Adrenal gland (tissue), 12 donors: ENCODE results near the gene NR1D1. TPM values are rescaled to one million over a fixed set of nuclear protein-coding genes. Genes with fewer than 3 reads are reported as not detected.

ENCODE experiments used
- DNase-seq, 7 donors: peaks; one replicate each; pipeline ENCODE4 v3.0.0-alpha.2; 2019 to 2020
- H3K27ac ChIP-seq, 5 donors: fragments of 200-600 bp; sonication (generic) in 4 of 5; 1 replicate in 3 of 5; 2 replicates in 2 of 5; pipeline versions ENCODE4 v1.5.1 to v1.8.0; 2016 to 2020; ENCODE audit warnings: mild to moderate bottlenecking in 1 of 5
- H3K27me3 ChIP-seq: fragments of 200-600 bp; 2 replicates; pipeline ENCODE4 v1.8.0; 2021
- H3K36me3 ChIP-seq, 2 donors: fragments of 200-600 bp; replicated peaks in 1 of 2; 1 replicate in 1 of 2; 2 replicates in 1 of 2; pipeline versions ENCODE4 v1.5.1 to v1.8.0; 2018 to 2022
- H3K4me1 ChIP-seq, 2 donors: fragments of 200-600 bp; replicated peaks in 1 of 2; 1 replicate in 1 of 2; 2 replicates in 1 of 2; pipeline versions ENCODE4 v1.5.1 to v1.8.0; 2018 to 2021
- H3K4me3 ChIP-seq, 4 donors: fragments of 200-600 bp; sonication (generic) in 3 of 4; one replicate each; pipeline ENCODE4 v1.5.1; 2016 to 2018
- H3K9me3 ChIP-seq, 3 donors: fragments of 200-600 bp; sonication (generic) in 1 of 3; replicated peaks in 1 of 3; 1 replicate in 2 of 3; 2 replicates in 1 of 3; pipeline versions ENCODE4 v1.5.1 to v1.8.0; 2016 to 2021
- POLR2A ChIP-seq, 2 donors: fragments of 450-650 bp; IDR thresholded peaks; one replicate each; pipeline ENCODE4 v1.6.1; 2017; ENCODE audit warnings: antibody characterized with exemption in 2 of 2, mild to moderate bottlenecking in 2 of 2, moderate library complexity in 1 of 2
- WGBS, 4 donors: extraction: QIAGEN DNeasy Blood & Tissue Kit in 2 of 4; methylation state at CpG; one replicate each; pipeline versions ENCODE4 v1.1.5 to v1.1.7; 2013 to 2017; 5-methylcytosine and 5-hydroxymethylcytosine counted together
- intact Hi-C, 2 donors: fragments of 100-400 bp; cut with DNase I; formaldehyde crosslinking; loops; one replicate each; pipeline versions ENCODE4 v1.14.1 to v1.15.0; 2022 to 2023
- polyA plus RNA-seq, 3 donors: library from polyadenylated mRNA; stranded (reverse); fragments of 200-250 nt in 2 of 3; fragments of 350-450 nt in 1 of 3; fragmentation: Illumina TruSeq in 1 of 3; extraction: RNeasy Lipid Tissue Mini Kit (QIAGEN cat#74804) in 1 of 3; gene quantifications; one replicate each; pipeline ENCODE4 v1.2.3, GENCODE V29; 2013 to 2014
- total RNA-seq, 9 donors: library from RNA; depleted of rRNA in 4 of 9; stranded (reverse); fragments of >200 nt in 4 of 9; fragments of 120-200 nt in 1 of 9; fragmentation: NEBNext Ultra II Directional in 1 of 9; extraction: Animal tissue kit (Norgen Biotek cat#: 25700) in 1 of 9; gene quantifications; one replicate each; pipeline versions ENCODE4 v1.1.0 to v1.2.4, GENCODE V29; 2013 to 2023
- TF ChIP-seq, protein P1 (sequence below), 6 experiments: fragments of 450-650 bp in 4 of 6; fragments of 200-600 bp in 2 of 6; sonication (generic) in 1 of 6; IDR thresholded peaks; 1 replicate in 5 of 6; 2 replicates in 1 of 6; pipeline versions ENCODE4 v1.5.1 to v1.8.0; 2016 to 2021; ENCODE audit warnings: antibody characterized with exemption in 6 of 6, mild to moderate bottlenecking in 2 of 6, moderate library complexity in 1 of 6
- donor health status: healthy with polysubstance abuse.
- donor health status: Bipolar disorder and iron deficiency.
- donor health status: DM: yes; HTN: yes; CAD: no.
- donor health status: DM: no; HTN: no; CAD: no.
- donor health status: DM: no; HTN: no; CAD: no.
- donor health status: DM: yes; HTN: yes; CAD: no.

The NR1D1 gene
- total and polyA plus RNA-seq, 12 donors, result 3.4 to 69.1 (median 35.5) TPM

DNA sequence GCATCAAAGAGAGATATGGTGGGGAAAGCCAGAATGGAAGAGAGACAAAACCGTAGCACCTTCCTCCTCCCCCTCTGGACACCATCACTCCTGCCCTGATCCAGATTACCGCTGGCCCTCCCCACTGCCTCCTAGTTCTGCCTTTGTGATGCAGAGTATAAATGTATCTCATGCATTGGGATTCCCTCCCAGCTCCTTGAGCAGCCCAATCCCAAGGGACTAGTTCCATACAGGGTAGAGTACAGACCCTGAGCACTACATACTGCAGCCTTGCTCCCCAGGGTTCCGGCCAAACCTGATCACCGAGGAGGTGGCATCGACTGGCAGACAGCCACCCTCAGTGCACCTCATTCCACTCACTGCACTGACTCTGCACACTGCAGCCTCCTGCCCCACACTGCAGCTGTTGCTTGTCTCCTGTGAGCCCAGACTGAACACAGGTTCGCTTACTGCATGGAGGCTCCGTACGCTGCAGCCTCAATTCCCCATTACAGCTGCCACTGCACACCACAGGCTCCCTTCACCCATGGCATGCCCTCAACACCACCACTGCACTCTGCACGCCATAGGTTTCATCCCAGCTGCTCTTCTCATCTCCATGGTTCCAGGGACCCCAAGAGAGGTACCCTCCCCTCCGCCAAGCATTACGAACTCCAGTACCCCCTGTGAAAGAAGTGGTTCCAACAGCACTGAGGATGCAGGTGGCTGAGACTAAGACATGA lies 39.3 kb downstream of the NR1D1 start:
- Histone ChIP-seq H3K4me1 (peaks cover 21 to 26% of the 10 kb centered on the region in 2 donors), H3K9me3 (no peaks in the 10 kb centered on the region), H3K27ac (no peak overlapping the region), H3K36me3 (no peaks in the 10 kb centered on the region), H3K27me3 (no peaks in the 10 kb centered on the region), H3K4me3 (no peak overlapping the region)
- no peak for TF ChIP-seq POLR2A (IDR thresholded peaks at IDR 0.05)
- TF ChIP-seq, protein P1, sequence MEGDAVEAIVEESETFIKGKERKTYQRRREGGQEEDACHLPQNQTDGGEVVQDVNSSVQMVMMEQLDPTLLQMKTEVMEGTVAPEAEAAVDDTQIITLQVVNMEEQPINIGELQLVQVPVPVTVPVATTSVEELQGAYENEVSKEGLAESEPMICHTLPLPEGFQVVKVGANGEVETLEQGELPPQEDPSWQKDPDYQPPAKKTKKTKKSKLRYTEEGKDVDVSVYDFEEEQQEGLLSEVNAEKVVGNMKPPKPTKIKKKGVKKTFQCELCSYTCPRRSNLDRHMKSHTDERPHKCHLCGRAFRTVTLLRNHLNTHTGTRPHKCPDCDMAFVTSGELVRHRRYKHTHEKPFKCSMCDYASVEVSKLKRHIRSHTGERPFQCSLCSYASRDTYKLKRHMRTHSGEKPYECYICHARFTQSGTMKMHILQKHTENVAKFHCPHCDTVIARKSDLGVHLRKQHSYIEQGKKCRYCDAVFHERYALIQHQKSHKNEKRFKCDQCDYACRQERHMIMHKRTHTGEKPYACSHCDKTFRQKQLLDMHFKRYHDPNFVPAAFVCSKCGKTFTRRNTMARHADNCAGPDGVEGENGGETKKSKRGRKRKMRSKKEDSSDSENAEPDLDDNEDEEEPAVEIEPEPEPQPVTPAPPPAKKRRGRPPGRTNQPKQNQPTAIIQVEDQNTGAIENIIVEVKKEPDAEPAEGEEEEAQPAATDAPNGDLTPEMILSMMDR (IDR thresholded peaks at IDR 0.05), result no peak
- intact Hi-C loops, result loop anchor here in 1 of 2 donors (10.0 kb wide), 1 partner anchor 104 kb away; no protein-coding TSS in a partner anchor
- WGBS, 4 donors, result 86 to 89% (median 88%) methylated on average over 8 to 11 of the region's 11 CpGs
- DNase-seq, result no peak

DNA sequence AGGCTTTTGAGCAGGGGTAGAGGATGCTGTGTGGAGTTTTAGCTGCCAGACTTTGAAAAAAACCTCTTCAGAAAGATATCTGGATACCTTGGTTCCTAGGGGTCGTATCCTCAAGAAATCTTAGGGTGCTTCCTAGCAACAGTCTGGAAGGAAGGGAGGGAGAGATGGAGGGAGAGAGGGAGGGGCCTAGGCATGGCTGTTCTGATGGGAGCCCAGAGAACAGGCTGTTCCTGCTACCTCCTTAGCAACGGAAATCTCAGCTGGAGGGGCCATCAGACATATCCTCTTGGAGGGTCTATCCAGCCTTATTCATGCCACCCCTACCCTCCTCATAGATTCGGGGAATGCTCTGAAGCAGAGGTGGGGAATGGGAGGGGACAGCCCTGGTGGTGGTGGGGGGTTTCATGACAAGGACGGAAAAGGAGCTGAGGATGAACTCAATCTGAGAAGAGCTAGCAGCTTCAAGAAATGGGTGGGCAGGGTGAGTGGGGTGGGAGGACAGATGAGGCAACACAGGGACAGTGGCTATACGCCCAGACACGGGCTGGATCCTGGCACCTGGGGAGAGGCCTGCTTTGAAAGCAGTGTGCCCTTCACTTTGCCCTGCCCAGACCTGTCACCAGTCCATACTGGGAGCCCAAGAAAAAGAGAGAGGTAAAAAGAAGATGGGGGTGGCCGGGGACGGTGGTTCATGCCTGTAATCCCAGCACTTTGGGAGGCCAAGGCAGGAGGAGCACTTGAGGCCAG lies 40.5 kb downstream of the NR1D1 start:
- Histone ChIP-seq H3K9me3 (no peaks in the 10 kb centered on the region), H3K36me3 (no peaks in the 10 kb centered on the region), H3K4me1 (peaks cover 10 to 15% of the 10 kb centered on the region in 2 donors), H3K4me3 (no peak overlapping the region), H3K27ac (peak overlapping the region in 1 of 5 donors; percentile 26), H3K27me3 (no peaks in the 10 kb centered on the region)
- WGBS, 4 donors, result 73 to 82% (median 77%) methylated on average over 8 of the region's 8 CpGs
- TF ChIP-seq, protein P1 (IDR thresholded peaks at IDR 0.05), result no peak
- no peak for DNase-seq
- intact Hi-C loops, result loop anchor here (2.0 to 10.0 kb wide), 3 partner anchors 31 to 115 kb away; partner anchors contain the start of gene RAPGEFL1 (in 1 of the 2)

DNA sequence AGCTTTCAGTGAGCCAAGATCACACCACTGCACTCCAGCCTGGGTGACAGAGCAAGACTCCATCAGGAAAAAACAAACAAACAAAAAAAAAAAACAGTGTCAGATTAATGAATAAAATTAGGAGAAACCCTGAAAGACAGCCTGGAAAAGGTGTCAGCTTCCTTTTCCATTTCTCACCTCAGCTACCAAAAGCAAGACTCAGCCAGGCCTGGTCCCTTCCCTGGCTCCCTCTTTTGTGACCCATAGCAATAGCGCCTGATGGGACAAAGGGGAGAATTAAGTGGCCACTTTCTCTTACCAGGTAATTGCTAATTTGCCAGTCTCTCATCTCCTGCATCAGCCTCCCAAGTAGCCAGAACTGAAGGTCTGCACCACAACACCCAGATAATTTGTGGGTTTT lies 41.5 kb downstream of the NR1D1 start:
- Histone ChIP-seq H3K4me3 (no peak overlapping the region), H3K27me3 (no peaks in the 10 kb centered on the region), H3K4me1 (peaks cover 0 to 4% of the 10 kb centered on the region in 2 donors), H3K27ac (peak overlapping the region in 3 of 5 donors; percentile 41 to 64 (median 60)), H3K36me3 (no peaks in the 10 kb centered on the region), H3K9me3 (no peaks in the 10 kb centered on the region)
- DNase-seq, result no peak
- WGBS, 4 donors, result 84 to 94% (median 92%) methylated on average over 1 of the region's 1 CpG
- no peak for TF ChIP-seq POLR2A (IDR thresholded peaks at IDR 0.05)
- TF ChIP-seq, protein P1 (IDR thresholded peaks at IDR 0.05), result no peak
- intact Hi-C loops, result loop anchor here (2.0 to 10.0 kb wide), 2 partner anchors 32 to 116 kb away; partner anchors contain the start of gene RAPGEFL1 (in 1 of the 2)

DNA sequence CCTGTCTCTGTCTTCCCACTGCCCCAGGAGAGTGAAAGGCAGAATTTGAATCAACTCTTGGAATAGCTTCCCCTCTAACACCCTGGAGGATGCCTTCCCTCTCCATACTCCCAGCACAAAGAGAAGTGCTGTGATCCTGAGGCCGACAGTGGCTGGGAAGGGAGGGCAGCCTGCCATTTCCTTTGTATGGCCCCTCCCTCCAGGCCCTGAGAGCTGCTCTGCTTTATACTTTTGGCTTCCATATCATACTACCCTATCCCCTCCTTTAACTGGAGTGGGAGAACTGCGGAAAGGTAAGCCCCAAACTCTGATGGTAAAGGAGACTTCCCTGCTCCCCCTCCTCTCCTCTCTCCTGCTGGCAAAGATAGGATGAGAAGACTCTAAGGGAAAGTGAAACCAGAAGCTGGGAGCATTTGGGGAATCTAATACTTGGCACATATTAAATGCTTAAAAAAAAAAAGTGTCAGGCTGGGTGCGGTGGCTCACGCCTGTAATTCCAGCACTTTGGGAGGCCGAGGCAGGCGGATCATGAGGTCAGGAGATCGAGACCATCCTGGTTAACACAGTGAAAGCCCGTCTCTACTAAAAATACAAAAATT lies 42.1 kb downstream of the NR1D1 start:
- Histone ChIP-seq H3K27me3 (no peaks in the 10 kb centered on the region), H3K4me1 (peaks cover 0 to 10% of the 10 kb centered on the region in 2 donors), H3K27ac (peak overlapping the region in 4 of 5 donors; percentile 41 to 64 (median 56)), H3K36me3 (no peaks in the 10 kb centered on the region), H3K4me3 (no peak overlapping the region), H3K9me3 (no peaks in the 10 kb centered on the region)
- WGBS, 4 donors, result 56 to 64% (median 60%) methylated on average over 8 of the region's 8 CpGs
- TF ChIP-seq POLR2A (IDR thresholded peaks at IDR 0.05), result no peak
- TF ChIP-seq, protein P1 (IDR thresholded peaks at IDR 0.05), result no peak
- no peak for DNase-seq
- intact Hi-C loops, result loop anchor here (2.0 to 10.0 kb wide), 2 partner anchors 33 to 117 kb away; partner anchors contain the start of gene RAPGEFL1 (in 1 of the 2)
